ENCODE results near the gene NELL1.

DNA sequence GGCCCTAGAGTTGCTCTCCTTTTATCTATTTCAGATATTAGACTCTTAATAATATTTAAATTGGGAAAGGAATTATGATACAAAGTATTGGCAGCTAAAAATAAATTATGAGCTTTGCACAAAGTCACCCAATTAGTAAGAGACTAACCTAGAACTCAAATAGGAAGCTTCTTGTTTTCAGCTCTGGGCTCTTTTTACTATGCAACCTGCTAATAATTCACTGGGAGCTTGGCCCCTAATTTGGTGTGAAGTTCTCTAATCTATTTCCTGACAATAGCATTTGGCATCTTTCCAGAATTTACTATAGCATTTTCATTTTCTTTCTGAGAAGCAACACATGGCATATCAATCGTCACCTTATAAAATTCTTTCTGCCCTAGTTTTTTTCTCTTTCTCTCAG is 795.8 kb downstream of the NELL1 start:
- TF ChIP-seq, protein P1, sequence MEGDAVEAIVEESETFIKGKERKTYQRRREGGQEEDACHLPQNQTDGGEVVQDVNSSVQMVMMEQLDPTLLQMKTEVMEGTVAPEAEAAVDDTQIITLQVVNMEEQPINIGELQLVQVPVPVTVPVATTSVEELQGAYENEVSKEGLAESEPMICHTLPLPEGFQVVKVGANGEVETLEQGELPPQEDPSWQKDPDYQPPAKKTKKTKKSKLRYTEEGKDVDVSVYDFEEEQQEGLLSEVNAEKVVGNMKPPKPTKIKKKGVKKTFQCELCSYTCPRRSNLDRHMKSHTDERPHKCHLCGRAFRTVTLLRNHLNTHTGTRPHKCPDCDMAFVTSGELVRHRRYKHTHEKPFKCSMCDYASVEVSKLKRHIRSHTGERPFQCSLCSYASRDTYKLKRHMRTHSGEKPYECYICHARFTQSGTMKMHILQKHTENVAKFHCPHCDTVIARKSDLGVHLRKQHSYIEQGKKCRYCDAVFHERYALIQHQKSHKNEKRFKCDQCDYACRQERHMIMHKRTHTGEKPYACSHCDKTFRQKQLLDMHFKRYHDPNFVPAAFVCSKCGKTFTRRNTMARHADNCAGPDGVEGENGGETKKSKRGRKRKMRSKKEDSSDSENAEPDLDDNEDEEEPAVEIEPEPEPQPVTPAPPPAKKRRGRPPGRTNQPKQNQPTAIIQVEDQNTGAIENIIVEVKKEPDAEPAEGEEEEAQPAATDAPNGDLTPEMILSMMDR (IDR thresholded peaks at IDR 0.05; ENCODE audit: poor library complexity), result no peak
- no peak for TF ChIP-seq EZH2 (IDR thresholded peaks at IDR 0.05; ENCODE audit: borderline replicate concordance)

Data from hepatocyte (in vitro differentiated cells).